ENCODE results near the gene RASSF7. TPM values are rescaled to one million over a fixed set of nuclear protein-coding genes. Genes with fewer than 3 reads are reported as not detected.

RASSF7 gene
- total RNA-seq, 2 donors from 2014 or later, result 8.5 to 13.0 TPM

DNA sequence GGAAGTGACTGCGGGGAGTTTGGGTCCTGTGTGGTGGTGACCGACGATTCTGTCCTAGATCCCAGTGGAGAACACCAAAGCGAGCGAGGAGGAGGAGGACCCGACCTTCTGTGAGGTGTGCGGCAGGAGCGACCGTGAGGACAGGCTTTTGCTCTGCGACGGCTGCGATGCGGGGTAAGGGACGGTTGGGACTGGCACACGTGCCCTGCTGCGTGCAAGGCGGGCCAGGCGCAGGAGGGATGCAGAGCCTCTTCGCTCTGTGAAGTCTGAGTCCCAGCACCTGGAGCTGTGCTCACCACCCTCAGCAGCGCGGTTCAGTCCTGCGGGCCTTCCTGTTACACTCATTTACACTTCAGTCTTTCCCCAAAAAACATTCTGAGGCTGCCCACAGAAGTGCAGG is 31.7 kb downstream of the RASSF7 start:
- Histone ChIP-seq H3K9me3 (no peaks in the 10 kb centered on the region), H3K27me3 (no peaks in the 10 kb centered on the region), H3K27ac (no peak overlapping the region), H3K36me3 (peaks cover 81% of the 10 kb centered on the region), H3K4me3 (no peak overlapping the region), H3K4me1 (no peaks in the 10 kb centered on the region)
- no peak for DNase-seq (ENCODE audit: low spot score)
- TF ChIP-seq, protein P1, sequence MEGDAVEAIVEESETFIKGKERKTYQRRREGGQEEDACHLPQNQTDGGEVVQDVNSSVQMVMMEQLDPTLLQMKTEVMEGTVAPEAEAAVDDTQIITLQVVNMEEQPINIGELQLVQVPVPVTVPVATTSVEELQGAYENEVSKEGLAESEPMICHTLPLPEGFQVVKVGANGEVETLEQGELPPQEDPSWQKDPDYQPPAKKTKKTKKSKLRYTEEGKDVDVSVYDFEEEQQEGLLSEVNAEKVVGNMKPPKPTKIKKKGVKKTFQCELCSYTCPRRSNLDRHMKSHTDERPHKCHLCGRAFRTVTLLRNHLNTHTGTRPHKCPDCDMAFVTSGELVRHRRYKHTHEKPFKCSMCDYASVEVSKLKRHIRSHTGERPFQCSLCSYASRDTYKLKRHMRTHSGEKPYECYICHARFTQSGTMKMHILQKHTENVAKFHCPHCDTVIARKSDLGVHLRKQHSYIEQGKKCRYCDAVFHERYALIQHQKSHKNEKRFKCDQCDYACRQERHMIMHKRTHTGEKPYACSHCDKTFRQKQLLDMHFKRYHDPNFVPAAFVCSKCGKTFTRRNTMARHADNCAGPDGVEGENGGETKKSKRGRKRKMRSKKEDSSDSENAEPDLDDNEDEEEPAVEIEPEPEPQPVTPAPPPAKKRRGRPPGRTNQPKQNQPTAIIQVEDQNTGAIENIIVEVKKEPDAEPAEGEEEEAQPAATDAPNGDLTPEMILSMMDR (IDR thresholded peaks at IDR 0.05), result no peak

DNA sequence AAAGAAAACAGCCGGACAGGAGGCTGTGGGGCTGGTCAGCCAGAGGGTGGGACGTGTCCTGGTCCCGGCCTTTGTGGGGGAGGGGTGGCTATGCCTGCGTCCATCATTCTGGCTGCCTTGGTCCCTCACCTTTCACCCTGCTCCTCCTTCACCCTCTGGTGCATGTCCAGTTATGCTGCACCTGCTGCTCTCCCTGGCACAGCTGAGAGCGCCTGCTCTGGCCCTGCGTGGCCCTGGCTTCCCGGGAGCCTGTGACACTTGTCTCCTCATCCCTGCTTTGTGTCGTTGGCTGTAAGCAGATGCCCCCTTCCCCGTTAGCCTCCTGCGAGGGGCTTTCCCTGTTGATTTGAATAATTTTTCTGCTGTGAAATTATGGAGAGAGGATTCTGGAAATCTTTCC is 32.1 kb downstream of the RASSF7 start:
- Histone ChIP-seq H3K4me3 (no peak overlapping the region), H3K27me3 (no peaks in the 10 kb centered on the region), H3K27ac (no peak overlapping the region), H3K36me3 (peaks cover 81% of the 10 kb centered on the region), H3K9me3 (no peaks in the 10 kb centered on the region), H3K4me1 (no peaks in the 10 kb centered on the region)
- DNase-seq (ENCODE audit: low spot score), result no peak
- TF ChIP-seq, protein P1 (IDR thresholded peaks at IDR 0.05), result no peak

DNA sequence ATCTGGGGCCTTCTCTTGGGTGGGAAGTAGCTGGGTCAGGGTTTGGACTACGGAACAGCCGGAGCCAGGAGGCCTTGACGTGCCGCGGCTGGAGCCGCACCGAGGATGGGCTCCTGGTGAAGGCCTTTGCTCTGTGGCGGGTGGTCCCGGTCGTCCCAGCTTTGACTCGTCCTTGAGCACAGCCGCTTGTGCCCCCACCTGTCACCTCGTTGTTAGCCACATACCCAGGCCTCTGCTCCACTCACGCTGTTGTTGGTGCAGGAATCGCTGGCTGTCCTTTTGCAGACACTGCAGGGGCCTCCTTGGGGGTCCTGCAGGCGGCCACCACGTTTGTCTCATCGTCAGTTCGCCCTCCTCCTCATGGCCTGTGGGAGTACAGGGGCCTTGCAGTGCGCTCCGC is 32.6 kb downstream of the RASSF7 start:
- H3K27me3 ChIP-seq, result no peaks in the 10 kb centered on the region
- TF ChIP-seq, protein P1 (IDR thresholded peaks at IDR 0.05), result no peak
- no peak for DNase-seq (ENCODE audit: low spot score)
- no peak overlapping the region for H3K27ac ChIP-seq
- peaks cover 83% of the 10 kb centered on the region for H3K36me3 ChIP-seq
- no peak overlapping the region for H3K4me3 ChIP-seq
- H3K9me3 ChIP-seq, result no peaks in the 10 kb centered on the region
- no peaks in the 10 kb centered on the region for H3K4me1 ChIP-seq

DNA sequence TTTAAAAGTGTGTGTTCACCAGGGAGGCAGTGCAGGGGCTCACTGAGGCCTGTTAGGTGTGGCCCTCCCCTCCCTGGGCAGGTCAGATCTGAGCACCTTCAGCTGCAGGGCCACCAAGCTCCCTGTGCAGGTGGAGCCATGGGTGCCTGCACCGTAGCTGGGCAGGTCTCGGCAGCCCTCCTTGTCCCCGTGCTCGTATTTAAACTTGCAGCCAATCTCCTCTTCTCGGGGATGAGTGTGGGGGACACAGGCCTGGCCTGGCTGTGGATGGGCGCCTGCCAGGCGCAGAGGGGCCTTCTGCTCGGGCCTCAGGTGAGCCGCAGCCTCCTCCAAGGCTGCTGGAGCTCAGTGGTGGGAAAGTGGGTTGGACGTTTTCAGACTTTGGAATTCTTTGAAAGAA is 34.6 kb downstream of the RASSF7 start:
- DNase-seq (ENCODE audit: low spot score), result no peak
- no peaks in the 10 kb centered on the region for H3K4me1 ChIP-seq

DNA sequence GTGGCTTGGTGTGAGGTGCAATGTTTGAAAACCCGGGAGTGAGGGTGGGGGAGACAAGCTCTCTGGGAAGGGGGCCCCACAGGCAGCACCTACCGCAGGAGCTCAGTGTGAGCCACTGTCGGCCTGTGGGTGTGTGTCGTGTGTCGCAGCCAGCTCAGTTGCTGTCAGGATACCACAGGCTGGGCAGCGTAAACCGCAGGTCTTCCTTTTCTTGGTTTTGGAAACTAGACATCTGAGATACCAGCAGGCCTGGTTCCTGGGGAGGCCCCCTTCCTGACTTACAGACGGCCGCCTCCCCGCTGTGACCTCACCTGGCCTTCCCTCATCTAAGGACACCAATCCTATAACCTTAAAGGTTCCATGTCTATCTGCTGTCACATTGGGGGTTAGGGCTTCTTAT is 35.6 kb downstream of the RASSF7 start:
- TF ChIP-seq, protein P1 (IDR thresholded peaks at IDR 0.05), result no peak
- no peak for DNase-seq (ENCODE audit: low spot score)
- H3K4me1 ChIP-seq, result no peaks in the 10 kb centered on the region
- peaks cover 92% of the 10 kb centered on the region for H3K36me3 ChIP-seq
- H3K27ac ChIP-seq, result no peak overlapping the region
- no peaks in the 10 kb centered on the region for H3K27me3 ChIP-seq
- H3K4me3 ChIP-seq, result no peak overlapping the region
- no peaks in the 10 kb centered on the region for H3K9me3 ChIP-seq

More for the DNA sequence above, 34.6 kb downstream of the RASSF7 start:
- TF ChIP-seq, protein P1 (IDR thresholded peaks at IDR 0.05), result no peak
- Histone ChIP-seq H3K4me3 (no peak overlapping the region), H3K27me3 (no peaks in the 10 kb centered on the region), H3K27ac (no peak overlapping the region), H3K9me3 (no peaks in the 10 kb centered on the region), H3K36me3 (peaks cover 87% of the 10 kb centered on the region)

DNA sequence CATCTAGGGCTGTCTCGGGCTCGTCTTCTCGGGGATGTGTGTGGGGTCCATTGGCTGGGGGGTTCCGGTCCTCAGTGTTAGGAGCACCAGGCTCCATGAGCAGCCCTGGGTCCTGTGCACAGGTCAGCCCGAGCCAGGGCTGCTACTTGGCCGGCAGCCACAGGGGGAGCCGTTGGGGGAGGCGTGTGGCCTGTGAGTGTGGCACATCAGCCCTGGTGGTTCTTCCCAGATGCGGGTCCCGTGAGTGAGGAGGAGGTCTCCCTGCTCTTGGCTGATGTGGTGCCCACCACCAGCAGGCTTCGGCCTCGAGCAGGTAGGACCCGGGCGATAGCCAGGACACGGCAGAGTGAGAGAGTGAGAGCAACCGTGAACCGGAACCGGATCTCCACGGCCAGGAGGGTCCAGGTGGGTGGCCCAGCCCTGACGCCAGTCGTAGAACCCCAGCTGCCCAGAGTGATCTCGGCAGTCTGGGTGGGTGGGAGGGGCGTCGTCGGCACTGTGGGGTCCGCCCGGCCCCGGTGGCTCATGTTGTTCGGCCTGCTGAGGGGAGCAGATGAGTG is 36.5 kb downstream of the RASSF7 start:
- no peak overlapping the region for H3K4me3 ChIP-seq
- H3K27ac ChIP-seq, result no peak overlapping the region
- TF ChIP-seq, protein P1 (IDR thresholded peaks at IDR 0.05), result no peak
- H3K36me3 ChIP-seq, result peaks cover 95% of the 10 kb centered on the region
- no peaks in the 10 kb centered on the region for H3K4me1 ChIP-seq
- no peaks in the 10 kb centered on the region for H3K9me3 ChIP-seq
- H3K27me3 ChIP-seq, result no peaks in the 10 kb centered on the region
- no peak for DNase-seq (ENCODE audit: low spot score)

Measured in right atrium auricular region (tissue), 2 donors.